ENCODE measurements around the gene PPP2R2C. TPM values are rescaled to one million over a fixed set of nuclear protein-coding genes. Genes with fewer than 3 reads are reported as not detected.

The PPP2R2C gene
- total RNA-seq, 4 donors from 2014 or later, result 0.50 to 2.7 (median 1.4) TPM

DNA sequence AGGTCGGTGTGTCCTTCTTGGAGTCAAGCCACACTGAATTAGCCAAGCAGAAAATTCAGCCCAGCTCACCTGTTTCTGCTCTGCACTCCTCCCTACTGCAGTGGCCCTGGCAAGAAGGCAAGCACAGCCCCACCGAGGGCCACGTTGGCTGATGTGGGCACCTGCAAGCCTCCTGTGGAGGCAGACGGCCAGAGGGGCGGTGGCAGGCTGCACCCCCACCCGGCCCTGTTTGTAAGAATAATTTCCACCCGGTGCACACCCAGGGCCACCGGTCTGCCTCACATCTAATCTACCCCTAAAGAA is 18.8 kb downstream of the PPP2R2C start:
- Histone ChIP-seq H3K4me1 (no peaks in the 10 kb centered on the region), H3K27ac (replicated peaks in 1 of 4) (no peak overlapping the region), H3K27me3 (peaks cover 0 to 54% (median 0%) of the 10 kb centered on the region in 4 donors), H3K36me3 (no peaks in the 10 kb centered on the region), H3K4me3 (no peak overlapping the region), H3K9me3 (peaks cover 0 to 8% (median 2%) of the 10 kb centered on the region in 4 donors)
- no peak for DNase-seq (ENCODE audit: extremely low spot score)
- intact Hi-C loops (cut with DNase I), result no loop called here
- WGBS, result 71% methylated on average over 7 of the region's 8 CpGs
- TF ChIP-seq POLR2A (IDR thresholded peaks at IDR 0.05; ENCODE audit: low read depth) (no peak), CTCF (IDR thresholded peaks at IDR 0.05) (no peak), EP300 (IDR thresholded peaks at IDR 0.05) (no peak), POLR2AphosphoS5 (IDR thresholded peaks at IDR 0.05) (no peak)

DNA sequence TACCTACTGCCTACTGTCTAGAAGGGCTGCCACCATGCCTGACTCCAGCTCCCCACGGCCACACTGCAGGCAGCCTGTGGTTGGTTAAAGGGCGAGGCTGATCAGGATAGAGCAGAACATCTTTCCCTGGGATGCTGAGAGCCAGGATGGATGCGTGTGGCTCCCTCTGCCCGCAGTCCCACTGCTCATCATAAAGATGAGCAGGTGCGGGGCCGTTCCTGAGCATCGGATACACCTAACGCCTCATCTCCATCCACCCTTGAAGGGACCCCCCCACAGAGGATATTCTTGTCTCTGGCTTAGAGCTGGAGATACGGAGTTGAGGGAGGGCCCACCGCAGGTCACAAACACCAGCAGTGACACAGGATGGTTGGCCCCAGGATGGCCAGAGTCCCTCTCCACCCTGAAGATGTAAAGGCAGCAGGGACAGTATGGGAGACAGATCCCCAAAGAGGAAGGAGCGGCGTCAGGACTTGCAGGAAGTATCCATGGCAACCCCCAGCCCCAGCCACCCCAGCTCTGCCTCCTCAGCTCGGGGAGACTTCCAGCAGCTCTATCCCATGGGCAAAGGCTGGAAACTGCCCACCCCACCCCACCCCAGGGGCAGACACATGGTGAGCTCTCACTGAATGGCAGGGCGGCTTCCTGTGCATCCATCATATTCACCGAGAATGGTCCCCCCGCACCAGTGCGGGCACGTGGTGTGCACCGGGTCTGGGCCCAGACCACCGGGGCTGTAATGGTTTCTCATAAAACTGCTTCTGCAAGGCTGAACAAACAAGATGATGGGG is 19.3 kb downstream of the PPP2R2C start:
- TF ChIP-seq POLR2A (IDR thresholded peaks at IDR 0.05; ENCODE audit: low read depth) (no peak), POLR2AphosphoS5 (IDR thresholded peaks at IDR 0.05) (no peak), CTCF (IDR thresholded peaks at IDR 0.05) (no peak), EP300 (IDR thresholded peaks at IDR 0.05) (no peak)
- Histone ChIP-seq H3K27ac (replicated peaks in 1 of 4) (no peak overlapping the region), H3K36me3 (no peaks in the 10 kb centered on the region), H3K27me3 (peaks cover 0 to 56% (median 0%) of the 10 kb centered on the region in 4 donors), H3K4me1 (no peaks in the 10 kb centered on the region), H3K4me3 (no peak overlapping the region), H3K9me3 (peaks cover 0 to 2% (median 0%) of the 10 kb centered on the region in 4 donors)
- WGBS, result 82% methylated on average over 12 of the region's 20 CpGs
- intact Hi-C loops (cut with DNase I), result no loop called here
- DNase-seq (ENCODE audit: extremely low spot score), result no peak

GRCh38 chr4:6452116-6452896 is 20.1 kb downstream of the PPP2R2C start:
- Histone ChIP-seq H3K4me1 (peaks cover 0 to 3% (median under 1%) of the 10 kb centered on the region in 4 donors), H3K4me3 (no peak overlapping the region), H3K27me3 (peaks cover 0 to 54% (median 0%) of the 10 kb centered on the region in 4 donors), H3K27ac (replicated peaks in 1 of 4) (no peak overlapping the region), H3K9me3 (no peaks in the 10 kb centered on the region), H3K36me3 (no peaks in the 10 kb centered on the region)
- WGBS, result 69% methylated on average over 7 of the region's 11 CpGs
- no peak for DNase-seq (ENCODE audit: extremely low spot score)
- no peak for TF ChIP-seq EP300 (IDR thresholded peaks at IDR 0.05)
- TF ChIP-seq POLR2A (IDR thresholded peaks at IDR 0.05; ENCODE audit: low read depth), result no peak
- TF ChIP-seq CTCF (IDR thresholded peaks at IDR 0.05), result no peak
- no peak for TF ChIP-seq POLR2AphosphoS5 (IDR thresholded peaks at IDR 0.05)
- intact Hi-C loops (cut with DNase I), result no loop called here

- 80% methylated on average over 6 of the region's 6 CpGs for WGBS
- intact Hi-C loops (cut with DNase I), result no loop called here
- H3K9me3 ChIP-seq, result no peaks in the 10 kb centered on the region
- H3K27ac ChIP-seq (replicated peaks in 1 of 4), result no peak overlapping the region
- H3K4me3 ChIP-seq, result no peak overlapping the region
- peaks cover 9 to 12% (median 10%) of the 10 kb centered on the region in 4 donors for H3K4me1 ChIP-seq
- TF ChIP-seq EP300 (IDR thresholded peaks at IDR 0.05) (no peak), POLR2A (IDR thresholded peaks at IDR 0.05; ENCODE audit: low read depth) (no peak), POLR2AphosphoS5 (IDR thresholded peaks at IDR 0.05) (no peak), CTCF (IDR thresholded peaks at IDR 0.05) (no peak)
- DNase-seq (ENCODE audit: extremely low spot score), result no peak
- H3K36me3 ChIP-seq, result no peaks in the 10 kb centered on the region
- H3K27me3 ChIP-seq, result peaks cover 0 to 62% (median 0%) of the 10 kb centered on the region in 4 donors
Measured at GRCh38 chr4:6451309-6451708, 21.1 kb downstream of the PPP2R2C start.
